OCI-LY1 (cell line): Measurements from ENCODE around the gene FCAR.
"Not testable (repeated sequence)": the region's sequence is repeated elsewhere in the genome, so short reads cannot be mapped to it uniquely, and the experiment has no call there.

ENCODE experiments used
- H2AFZ ChIP-seq: fragments of 200-600 bp; sonication (generic), shearing (Covaris generic); 2 replicates; pipeline ENCODE4 v1.6.0; 2014; ENCODE audit warnings: antibody characterized with exemption, mild to moderate bottlenecking, low read length
- H3F3A ChIP-seq: fragments of 200-600 bp; sonication (generic), shearing (Covaris generic); 2 replicates; pipeline ENCODE4 v1.6.0; 2014; ENCODE audit warnings: mild to moderate bottlenecking, antibody characterized with exemption, low read length, moderate library complexity; ENCODE audit not compliant: insufficient read depth
- H3K27ac ChIP-seq: fragments of 200-600 bp; sonication (generic); 2 replicates; pipeline ENCODE4 v1.5.1; 2014; ENCODE audit warnings: low read length, mixed run types, mild to moderate bottlenecking, low read depth; ENCODE audit not compliant: poor library complexity, severe bottlenecking
- H3K27me3 ChIP-seq: fragments of 200-600 bp; sonication (generic); 2 replicates; pipeline ENCODE4 v1.6.0; 2014; ENCODE audit warnings: antibody characterized with exemption, mild to moderate bottlenecking, low read length, moderate library complexity; ENCODE audit not compliant: insufficient read depth
- H3K36me3 ChIP-seq: fragments of 200-600 bp; sonication (generic); 2 replicates; pipeline ENCODE4 v1.6.1; 2014; ENCODE audit warnings: mild to moderate bottlenecking, antibody characterized with exemption, low read length, moderate library complexity, mixed read lengths; ENCODE audit not compliant: insufficient read depth
- H3K4me1 ChIP-seq: fragments of 200-600 bp; sonication (generic); 2 replicates; pipeline ENCODE4 v1.5.1; 2014; ENCODE audit warnings: mild to moderate bottlenecking, low read length, moderate library complexity; ENCODE audit not compliant: insufficient read depth, severe bottlenecking
- H3K4me2 ChIP-seq: fragments of 200-600 bp; sonication (generic), shearing (Covaris generic); 2 replicates; pipeline ENCODE4 v1.6.1; 2014; ENCODE audit warnings: low read length
- H3K4me3 ChIP-seq: fragments of 200-600 bp; sonication (generic); 2 replicates; pipeline ENCODE4 v1.5.1; 2014; ENCODE audit warnings: low read length, low read depth, mild to moderate bottlenecking, mixed read lengths; ENCODE audit not compliant: poor library complexity, severe bottlenecking
- H3K79me2 ChIP-seq: fragments of 200-600 bp; shearing (Covaris generic); 2 replicates; pipeline ENCODE4 v1.6.1; 2016; ENCODE audit warnings: mixed run types, low read length, mixed read lengths; ENCODE audit not compliant: insufficient read depth
- H3K9ac ChIP-seq: fragments of 200-600 bp; sonication (generic), shearing (Covaris generic); 2 replicates; pipeline ENCODE4 v1.6.1; 2014; ENCODE audit warnings: mild to moderate bottlenecking, low read length, mixed read lengths
- H3K9me2 ChIP-seq: fragments of 200-600 bp; sonication (generic), shearing (Covaris generic); 2 replicates; pipeline ENCODE4 v1.6.1; 2014; ENCODE audit warnings: low read depth, mild to moderate bottlenecking, low read length, mixed read lengths
- H3K9me3 ChIP-seq: fragments of 200-600 bp; shearing (Covaris generic); 2 replicates; pipeline ENCODE4 v1.6.1; 2014; ENCODE audit warnings: low read length, mixed read lengths
- H4K20me1 ChIP-seq: fragments of 200-600 bp; sonication (generic), shearing (Covaris generic); 2 replicates; pipeline ENCODE4 v1.6.0; 2016; ENCODE audit warnings: mild to moderate bottlenecking, low read length; ENCODE audit not compliant: insufficient read depth
- CTCF ChIP-seq: fragments of 200-600 bp; sonication (generic), shearing (Covaris generic); IDR thresholded peaks from 2 replicates; pipeline ENCODE4 v1.5.1; 2017; ENCODE audit warnings: mild to moderate bottlenecking, antibody characterized with exemption, low read length, moderate library complexity, mixed read lengths
- EZH2 ChIP-seq: fragments of 200-600 bp; sonication (generic), shearing (Covaris generic); IDR thresholded peaks from 2 replicates; pipeline ENCODE4 v1.8.0; 2017; ENCODE audit warnings: borderline replicate concordance, mixed run types, mild to moderate bottlenecking, antibody characterized with exemption, low read length, moderate library complexity, mixed read lengths

Gene FCAR

DNA sequence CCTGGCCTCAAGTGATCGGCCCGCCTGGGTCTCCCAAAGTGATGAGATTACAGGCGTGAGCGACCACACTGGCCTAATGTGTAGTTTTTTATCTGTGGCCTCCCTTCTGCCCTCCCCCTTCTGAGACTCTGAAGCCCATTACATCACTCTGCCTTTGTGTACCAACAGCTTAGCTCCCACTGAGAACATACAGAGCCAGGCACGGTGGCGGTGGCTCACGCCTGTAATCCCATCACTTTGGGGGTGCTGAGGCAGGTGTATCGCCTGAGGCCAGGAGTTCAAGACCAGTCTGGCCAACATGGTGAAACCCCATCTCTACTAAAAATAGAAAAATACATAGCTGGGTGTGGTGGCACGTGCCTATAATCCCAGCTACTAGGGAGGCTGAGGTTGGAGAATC lies 44.5 kb downstream of the FCAR start:
- no peaks in the 10 kb centered on the region for H3F3A ChIP-seq
- no peak overlapping the region for H3K4me2 ChIP-seq
- TF ChIP-seq CTCF (no peak), EZH2 (no peak)
- H4K20me1 ChIP-seq: no peaks in the 10 kb centered on the region
- H3K9me2 ChIP-seq: no peaks in the 10 kb centered on the region
- H3K4me3 ChIP-seq: no peak overlapping the region
- H3K27ac ChIP-seq: no peak overlapping the region
- H3K36me3 ChIP-seq: peaks cover 16% of the 10 kb centered on the region; the same call in 1 of the 2 replicates
- no peaks in the 10 kb centered on the region for H3K4me1 ChIP-seq
- H3K79me2 ChIP-seq: no peaks in the 10 kb centered on the region
- H3K27me3 ChIP-seq: no peaks in the 10 kb centered on the region
- no peak overlapping the region for H3K9ac ChIP-seq
- H3K9me3 ChIP-seq: no peaks in the 10 kb centered on the region
- no peak overlapping the region for H2AFZ ChIP-seq

DNA sequence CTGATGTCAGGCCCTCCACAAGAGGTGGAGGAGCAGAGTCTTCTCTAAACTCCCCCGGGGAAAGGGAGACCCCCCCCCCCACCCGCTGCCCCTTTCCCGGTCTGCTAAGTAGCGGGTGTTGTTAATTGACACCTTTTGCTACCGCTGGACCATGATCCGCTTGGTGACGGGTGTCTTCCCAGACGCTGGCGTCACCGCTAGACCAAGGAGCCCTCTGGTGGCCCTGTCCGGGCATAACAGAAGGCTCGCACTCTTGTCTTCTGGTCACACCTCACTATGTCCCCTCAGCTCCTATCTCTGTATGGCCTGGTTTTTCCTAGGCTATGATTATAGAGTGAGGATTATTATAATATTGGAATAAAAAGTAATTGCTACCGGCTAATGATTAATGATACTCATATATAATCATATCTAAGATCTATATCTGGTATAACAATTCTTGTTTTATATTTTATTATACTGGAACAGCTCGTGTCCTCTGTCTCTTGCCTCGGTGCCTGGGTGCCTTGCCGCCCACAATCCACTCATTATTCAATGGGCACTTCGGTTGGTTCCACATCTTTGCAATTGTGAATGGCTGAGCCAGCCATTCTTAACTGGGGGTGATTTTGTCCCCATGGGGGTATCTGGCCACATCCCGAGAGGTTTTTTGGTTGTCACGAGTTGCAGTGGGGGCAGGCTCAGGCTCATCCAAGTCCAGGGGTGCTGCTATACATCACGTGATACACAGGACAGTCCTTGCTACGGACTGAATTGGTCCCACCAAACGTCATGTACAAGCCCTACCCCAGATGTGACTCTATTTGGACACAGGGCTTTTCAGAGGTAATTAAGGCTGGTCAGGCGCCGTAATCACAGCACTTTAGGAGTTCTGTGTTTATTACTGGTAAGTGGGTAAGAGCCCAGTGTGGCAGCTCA lies 45.9 kb downstream of the FCAR start:
- TF ChIP-seq CTCF: peak; percentile 19; the same call in 1 of the 2 replicates
- H3K36me3 ChIP-seq: peaks cover 29% of the 10 kb centered on the region
- H3K79me2 ChIP-seq, H3K4me3 ChIP-seq, H3K9me3 ChIP-seq, H3K9me2 ChIP-seq, H4K20me1 ChIP-seq, H3F3A ChIP-seq, H3K4me2 ChIP-seq, H3K9ac ChIP-seq, H2AFZ ChIP-seq, H3K27ac ChIP-seq, H3K4me1 ChIP-seq, H3K27me3 ChIP-seq: not testable (repeated sequence)

GRCh38 chr19:54921082-54921481 lies 47.0 kb downstream of the FCAR start:
- Histone ChIP-seq H3K4me2 (no peak overlapping the region), H3K4me3 (no peak overlapping the region), H3K27me3 (no peaks in the 10 kb centered on the region), H3K9me2 (no peaks in the 10 kb centered on the region), H3K9ac (no peak overlapping the region), H3K36me3 (peaks cover 38% of the 10 kb centered on the region), H4K20me1 (no peaks in the 10 kb centered on the region), H3F3A (no peaks in the 10 kb centered on the region), H3K79me2 (no peaks in the 10 kb centered on the region), H3K9me3 (no peaks in the 10 kb centered on the region), H2AFZ (no peak overlapping the region), H3K4me1 (no peaks in the 10 kb centered on the region), H3K27ac (no peak overlapping the region)
- no peak for TF ChIP-seq EZH2
- no peak for TF ChIP-seq CTCF
